ENCODE data around the gene SLC44A2. TPM values are rescaled to one million over a fixed set of nuclear protein-coding genes. Genes with fewer than 3 reads are reported as not detected.

The SLC44A2 gene
- total RNA-seq, 6 experiments from 2014 or later: 156 to 190 (median 166) TPM

DNA sequence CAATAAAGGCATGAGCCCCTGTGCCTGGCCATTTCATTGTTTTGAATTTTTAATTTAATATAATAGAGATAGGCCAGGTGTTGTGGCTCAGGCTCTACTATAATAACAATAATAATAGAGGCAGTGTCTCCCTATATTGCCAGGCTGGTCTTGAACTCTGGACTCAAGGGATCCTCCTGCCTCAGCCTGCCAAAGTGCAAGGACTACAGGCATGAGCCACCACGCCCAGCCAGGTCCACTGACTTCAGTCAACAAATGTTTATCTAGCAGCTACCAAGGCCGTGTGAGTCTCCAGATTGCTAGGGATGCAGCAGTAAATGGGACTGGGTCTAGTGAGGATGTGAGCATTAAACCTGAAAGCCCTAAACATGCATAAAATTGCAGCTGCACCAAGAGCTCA, 15.0 kb downstream of the SLC44A2 start:
- no peak overlapping the region for H3K27ac Mint-ChIP-seq
- peaks cover 25% of the 10 kb centered on the region for H3K36me3 Mint-ChIP-seq (ENCODE audit: low read depth)
- no peak for DNase-seq
- H3K27me3 Mint-ChIP-seq (ENCODE audit: insufficient read depth): peaks cover 6% of the 10 kb centered on the region
- no peaks in the 10 kb centered on the region for H3K9me3 Mint-ChIP-seq
- H3K4me1 Mint-ChIP-seq (ENCODE audit: low read depth): peaks cover 16% of the 10 kb centered on the region; the same call in 1 of the 2 replicates
- TF ChIP-seq, protein P1, sequence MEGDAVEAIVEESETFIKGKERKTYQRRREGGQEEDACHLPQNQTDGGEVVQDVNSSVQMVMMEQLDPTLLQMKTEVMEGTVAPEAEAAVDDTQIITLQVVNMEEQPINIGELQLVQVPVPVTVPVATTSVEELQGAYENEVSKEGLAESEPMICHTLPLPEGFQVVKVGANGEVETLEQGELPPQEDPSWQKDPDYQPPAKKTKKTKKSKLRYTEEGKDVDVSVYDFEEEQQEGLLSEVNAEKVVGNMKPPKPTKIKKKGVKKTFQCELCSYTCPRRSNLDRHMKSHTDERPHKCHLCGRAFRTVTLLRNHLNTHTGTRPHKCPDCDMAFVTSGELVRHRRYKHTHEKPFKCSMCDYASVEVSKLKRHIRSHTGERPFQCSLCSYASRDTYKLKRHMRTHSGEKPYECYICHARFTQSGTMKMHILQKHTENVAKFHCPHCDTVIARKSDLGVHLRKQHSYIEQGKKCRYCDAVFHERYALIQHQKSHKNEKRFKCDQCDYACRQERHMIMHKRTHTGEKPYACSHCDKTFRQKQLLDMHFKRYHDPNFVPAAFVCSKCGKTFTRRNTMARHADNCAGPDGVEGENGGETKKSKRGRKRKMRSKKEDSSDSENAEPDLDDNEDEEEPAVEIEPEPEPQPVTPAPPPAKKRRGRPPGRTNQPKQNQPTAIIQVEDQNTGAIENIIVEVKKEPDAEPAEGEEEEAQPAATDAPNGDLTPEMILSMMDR (IDR thresholded peaks at IDR 0.05): no peak
- H3K4me3 Mint-ChIP-seq: no peak overlapping the region

DNA sequence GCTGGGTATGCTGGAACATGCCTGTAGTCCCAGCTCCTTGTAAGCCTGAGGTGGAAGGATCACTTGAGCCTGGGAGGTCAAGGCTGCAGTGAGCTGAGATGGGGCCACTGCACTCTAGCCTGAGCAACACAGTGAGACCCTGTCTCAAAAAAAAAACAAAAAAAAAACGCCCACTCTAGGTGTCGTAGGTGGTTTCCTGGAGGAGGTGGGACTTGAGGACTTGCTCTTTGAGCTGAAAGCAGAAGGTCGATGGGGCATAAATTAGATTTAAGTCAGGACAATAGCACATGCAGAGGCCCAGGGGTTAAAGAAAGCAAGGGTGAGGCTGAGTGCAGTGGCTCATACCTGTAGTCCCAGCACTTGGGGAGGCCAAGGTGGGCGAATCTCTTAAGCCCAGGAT, 15.9 kb downstream of the SLC44A2 start:
- Mint-ChIP-seq H3K36me3 (ENCODE audit: low read depth) (peaks cover 19% of the 10 kb centered on the region), H3K27ac (no peak overlapping the region), H3K4me1 (ENCODE audit: low read depth) (peaks cover 16% of the 10 kb centered on the region; the same call in 1 of the 2 replicates), H3K4me3 (no peak overlapping the region), H3K9me3 (no peaks in the 10 kb centered on the region), H3K27me3 (ENCODE audit: insufficient read depth) (peaks cover 6% of the 10 kb centered on the region)
- TF ChIP-seq, protein P1 (IDR thresholded peaks at IDR 0.05): no peak
- DNase-seq: no peak

DNA sequence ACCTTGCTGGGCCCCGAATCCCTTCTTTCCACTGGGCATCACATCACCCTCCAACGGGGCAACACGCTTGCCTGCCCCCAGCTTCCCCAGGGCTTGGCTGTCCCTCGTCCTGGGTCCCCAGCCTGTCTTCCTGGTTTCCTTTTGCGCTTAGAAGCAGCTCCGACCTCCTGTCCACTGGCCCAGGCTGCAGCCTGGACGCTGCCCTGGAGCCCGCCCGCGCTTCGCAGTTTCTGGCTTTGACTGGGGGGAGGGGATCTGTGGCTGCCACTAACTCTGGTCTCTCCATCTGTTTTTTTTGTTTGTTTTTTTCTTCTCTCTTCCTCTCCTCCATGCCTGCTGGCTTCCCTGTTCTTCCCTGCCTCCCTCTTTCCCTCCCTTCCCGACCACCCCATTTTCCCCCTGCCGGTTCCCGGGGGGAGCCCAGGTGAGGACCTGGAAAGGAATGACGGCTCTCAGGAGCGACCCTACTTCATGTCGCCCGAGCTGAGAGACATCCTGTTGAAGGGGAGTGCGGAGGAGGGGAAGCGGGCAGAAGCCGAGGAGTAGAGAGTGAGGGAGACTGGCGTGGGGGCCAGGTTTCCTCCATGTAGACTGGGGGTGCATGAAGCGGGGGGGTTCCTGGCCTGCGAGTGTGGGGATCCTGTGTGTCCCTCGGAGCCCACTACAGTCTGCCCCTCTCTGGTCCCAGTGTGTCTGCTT, 17.3 kb downstream of the SLC44A2 start:
- no peak for DNase-seq
- H3K9me3 Mint-ChIP-seq: no peaks in the 10 kb centered on the region

DNA sequence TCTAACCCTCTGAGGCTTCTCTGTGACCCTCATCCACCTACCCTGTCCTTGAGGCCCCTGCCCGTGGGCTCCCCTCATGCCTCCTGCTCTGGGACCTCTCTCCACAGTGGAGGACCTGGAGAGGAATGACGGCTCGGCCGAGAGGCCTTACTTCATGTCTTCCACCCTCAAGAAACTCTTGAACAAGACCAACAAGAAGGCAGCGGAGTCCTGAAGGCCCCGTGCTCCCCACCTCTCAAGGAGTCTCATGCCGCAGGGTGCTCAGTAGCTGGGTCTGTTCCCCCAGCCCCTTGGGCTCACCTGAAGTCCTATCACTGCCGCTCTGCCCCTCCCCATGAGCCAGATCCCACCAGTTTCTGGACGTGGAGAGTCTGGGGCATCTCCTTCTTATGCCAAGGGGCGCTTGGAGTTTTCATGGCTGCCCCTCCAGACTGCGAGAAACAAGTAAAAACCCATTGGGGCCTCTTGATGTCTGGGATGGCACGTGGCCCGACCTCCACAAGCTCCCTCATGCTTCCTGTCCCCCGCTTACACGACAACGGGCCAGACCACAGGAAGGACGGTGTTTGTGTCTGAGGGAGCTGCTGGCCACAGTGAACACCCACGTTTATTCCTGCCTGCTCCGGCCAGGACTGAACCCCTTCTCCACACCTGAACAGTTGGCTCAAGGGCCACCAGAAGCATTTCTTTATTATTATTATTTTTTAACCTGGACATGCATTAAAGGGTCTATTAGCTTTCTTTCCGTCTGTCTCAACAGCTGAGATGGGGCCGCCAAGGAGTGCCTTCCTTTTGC, 18.0 kb downstream of the SLC44A2 start:
- no peak overlapping the region for H3K4me3 Mint-ChIP-seq
- peaks cover 16% of the 10 kb centered on the region; the same call in 1 of the 2 replicates for H3K4me1 Mint-ChIP-seq (ENCODE audit: low read depth)
- H3K36me3 Mint-ChIP-seq (ENCODE audit: low read depth): peaks cover 3% of the 10 kb centered on the region; the same call in 1 of the 2 replicates
- H3K27me3 Mint-ChIP-seq (ENCODE audit: insufficient read depth): peaks cover 8% of the 10 kb centered on the region
- no peaks in the 10 kb centered on the region for H3K9me3 Mint-ChIP-seq
- peak overlapping the region; percentile 46; the same call in 1 of the 2 replicates for H3K27ac Mint-ChIP-seq
- DNase-seq: no peak
- TF ChIP-seq, protein P1 (IDR thresholded peaks at IDR 0.05): no peak

More for the DNA sequence above, 17.3 kb downstream of the SLC44A2 start:
- Mint-ChIP-seq H3K4me3 (no peak overlapping the region), H3K4me1 (ENCODE audit: low read depth) (peaks cover 16% of the 10 kb centered on the region; the same call in 1 of the 2 replicates), H3K27me3 (ENCODE audit: insufficient read depth) (peaks cover 6% of the 10 kb centered on the region), H3K27ac (no peak overlapping the region), H3K36me3 (ENCODE audit: low read depth) (peaks cover 11% of the 10 kb centered on the region; the same call in 1 of the 2 replicates)
- TF ChIP-seq, protein P1 (IDR thresholded peaks at IDR 0.05): no peak

DNA sequence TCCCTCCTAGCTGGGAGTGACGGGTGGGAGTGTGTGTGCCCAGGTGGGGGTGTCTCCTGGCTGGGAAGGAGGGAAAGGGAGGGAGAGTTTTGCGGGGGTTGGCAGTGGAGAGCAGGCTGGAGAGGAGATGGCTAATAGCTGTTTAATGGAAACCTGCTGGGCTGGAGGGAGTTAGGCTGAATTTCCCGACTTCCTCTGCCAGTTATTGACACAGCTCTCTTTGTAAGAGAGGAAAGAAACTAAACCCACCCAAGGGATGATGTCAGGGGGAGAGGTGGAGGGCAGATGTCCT, 18.6 kb downstream of the SLC44A2 start:
- TF ChIP-seq, protein P1 (IDR thresholded peaks at IDR 0.05): no peak
- Mint-ChIP-seq H3K36me3 (ENCODE audit: low read depth) (peaks cover 3% of the 10 kb centered on the region; the same call in 1 of the 2 replicates), H3K4me1 (ENCODE audit: low read depth) (peaks cover 16% of the 10 kb centered on the region; the same call in 1 of the 2 replicates), H3K4me3 (no peak overlapping the region), H3K27ac (peak overlapping the region; percentile 46; the same call in 1 of the 2 replicates), H3K9me3 (no peaks in the 10 kb centered on the region), H3K27me3 (ENCODE audit: insufficient read depth) (peaks cover 8% of the 10 kb centered on the region)
- DNase-seq: no peak
